ENCODE measurements around the gene RIMS4.

Gene RIMS4

GRCh38 chr20:44743916-44744655 lies 66.3 kb downstream of the RIMS4 start:
- TF ChIP-seq CTCF (conservative IDR thresholded peaks at IDR 0.05; ENCODE audit: low read length) (no peak), EZH2phosphoT487 (IDR thresholded peaks at IDR 0.05; ENCODE audit: borderline replicate concordance) (no peak)
- Histone ChIP-seq H4K20me1 (ENCODE audit: insufficient read depth, low read length, poor library complexity, severe bottlenecking) (no peaks in the 10 kb centered on the region), H3K36me3 (ENCODE audit: insufficient read depth, low read length) (no peaks in the 10 kb centered on the region), H3K4me1 (ENCODE audit: insufficient read depth, low read length, poor library complexity, severe bottlenecking) (no peaks in the 10 kb centered on the region), H3K4me2 (ENCODE audit: low read depth, low read length, poor library complexity, severe bottlenecking) (no peak overlapping the region), H3K9me3 (ENCODE audit: insufficient read depth, low read depth, low read length) (no peaks in the 10 kb centered on the region), H3K79me2 (ENCODE audit: insufficient read depth, low read length) (no peaks in the 10 kb centered on the region), H3K9ac (ENCODE audit: low read depth, low read length, poor library complexity, severe bottlenecking) (no peak overlapping the region), H3K4me3 (ENCODE audit: low read length, poor library complexity, severe bottlenecking) (no peak overlapping the region), H2AFZ (ENCODE audit: low read length) (no peak overlapping the region), H3F3A (ENCODE audit: low read depth) (no peaks in the 10 kb centered on the region), H3K9me2 (replicated peaks; ENCODE audit: low read depth, low read length) (no peaks in the 10 kb centered on the region), H3K27me3 (ENCODE audit: insufficient read depth, low read length, poor library complexity, severe bottlenecking) (peaks cover 40% of the 10 kb centered on the region)

GRCh38 chr20:44743080-44743701 lies 67.2 kb downstream of the RIMS4 start:
- TF ChIP-seq EZH2phosphoT487 (IDR thresholded peaks at IDR 0.05; ENCODE audit: borderline replicate concordance) (no peak), CTCF (conservative IDR thresholded peaks at IDR 0.05; ENCODE audit: low read length) (no peak)
- H2AFZ ChIP-seq (ENCODE audit: low read length) = no peak overlapping the region
- H3K9ac ChIP-seq (ENCODE audit: low read depth, low read length, poor library complexity, severe bottlenecking) = no peak overlapping the region
- H3K4me3 ChIP-seq (ENCODE audit: low read length, poor library complexity, severe bottlenecking) = no peak overlapping the region
- no peaks in the 10 kb centered on the region for H3K36me3 ChIP-seq (ENCODE audit: insufficient read depth, low read length)
- peaks cover 40% of the 10 kb centered on the region for H3K27me3 ChIP-seq (ENCODE audit: insufficient read depth, low read length, poor library complexity, severe bottlenecking)
- H3K4me1 ChIP-seq (ENCODE audit: insufficient read depth, low read length, poor library complexity, severe bottlenecking) = no peaks in the 10 kb centered on the region
- H3K9me2 ChIP-seq (replicated peaks; ENCODE audit: low read depth, low read length) = no peaks in the 10 kb centered on the region
- no peak overlapping the region for H3K4me2 ChIP-seq (ENCODE audit: low read depth, low read length, poor library complexity, severe bottlenecking)
- no peaks in the 10 kb centered on the region for H3K9me3 ChIP-seq (ENCODE audit: insufficient read depth, low read depth, low read length)
- no peaks in the 10 kb centered on the region for H3F3A ChIP-seq (ENCODE audit: low read depth)
- no peaks in the 10 kb centered on the region for H3K79me2 ChIP-seq (ENCODE audit: insufficient read depth, low read length)
- H4K20me1 ChIP-seq (ENCODE audit: insufficient read depth, low read length, poor library complexity, severe bottlenecking) = no peaks in the 10 kb centered on the region

- H3K4me2 ChIP-seq (ENCODE audit: low read depth, low read length, poor library complexity, severe bottlenecking) = no peak overlapping the region
- H3K27me3 ChIP-seq (ENCODE audit: insufficient read depth, low read length, poor library complexity, severe bottlenecking) = peaks cover 40% of the 10 kb centered on the region
- no peak overlapping the region for H3K4me3 ChIP-seq (ENCODE audit: low read length, poor library complexity, severe bottlenecking)
- no peak overlapping the region for H3K9ac ChIP-seq (ENCODE audit: low read depth, low read length, poor library complexity, severe bottlenecking)
- H3K79me2 ChIP-seq (ENCODE audit: insufficient read depth, low read length) = no peaks in the 10 kb centered on the region
- H3K4me1 ChIP-seq (ENCODE audit: insufficient read depth, low read length, poor library complexity, severe bottlenecking) = peaks cover 2% of the 10 kb centered on the region
- no peaks in the 10 kb centered on the region for H3K9me3 ChIP-seq (ENCODE audit: insufficient read depth, low read depth, low read length)
- no peaks in the 10 kb centered on the region for H3K36me3 ChIP-seq (ENCODE audit: insufficient read depth, low read length)
- H4K20me1 ChIP-seq (ENCODE audit: insufficient read depth, low read length, poor library complexity, severe bottlenecking) = no peaks in the 10 kb centered on the region
- no peak overlapping the region for H2AFZ ChIP-seq (ENCODE audit: low read length)
- no peaks in the 10 kb centered on the region for H3K9me2 ChIP-seq (replicated peaks; ENCODE audit: low read depth, low read length)
- no peak for TF ChIP-seq CTCF (conservative IDR thresholded peaks at IDR 0.05; ENCODE audit: low read length)
- TF ChIP-seq EZH2phosphoT487 (IDR thresholded peaks at IDR 0.05; ENCODE audit: borderline replicate concordance) = no peak
- no peaks in the 10 kb centered on the region for H3F3A ChIP-seq (ENCODE audit: low read depth)
These were observed 67.9 kb downstream of the RIMS4 start for GRCh38 chr20:44742304-44743079.
